Chondrocyte (in vitro differentiated cells): ENCODE measurements around the gene GNAI1. TPM values are rescaled to one million over a fixed set of nuclear protein-coding genes. Genes with fewer than 3 reads are reported as not detected.

Experiments used
- DNase-seq: peaks from one replicate; pipeline ENCODE4 v3.0.0; 2021; ENCODE audit warnings: mixed read lengths, low spot score
- H3K27ac Mint-ChIP-seq: one replicate; pipeline ENCODE4 v1.8.0; 2021; ENCODE audit warnings: mild to moderate bottlenecking, moderate library complexity, mixed read lengths; ENCODE audit not compliant: unreplicated experiment
- H3K27me3 Mint-ChIP-seq: 2 replicates; pipeline ENCODE4 v1.8.0; 2021; ENCODE audit warnings: low read depth, mixed read lengths
- H3K36me3 Mint-ChIP-seq: 2 replicates; pipeline ENCODE4 v1.8.0; 2021; ENCODE audit warnings: low read depth, mixed read lengths
- H3K4me1 Mint-ChIP-seq: 2 replicates; pipeline ENCODE4 v1.8.0; 2021; ENCODE audit warnings: low read depth, mild to moderate bottlenecking, mixed read lengths
- H3K4me3 Mint-ChIP-seq: one replicate; pipeline ENCODE4 v1.8.0; 2021; ENCODE audit warnings: mild to moderate bottlenecking, moderate library complexity, mixed read lengths; ENCODE audit not compliant: unreplicated experiment
- H3K9me3 Mint-ChIP-seq: 2 replicates; pipeline ENCODE4 v1.8.0; 2021; ENCODE audit warnings: low read depth, mixed read lengths
- total RNA-seq: library from RNA; stranded (reverse); gene quantifications from 3 replicates; pipeline ENCODE4 v1.2.1, GENCODE V29; 2021
- TF ChIP-seq, protein P1 (sequence below): fragments of 200-600 bp; sonication (generic); IDR thresholded peaks from 2 replicates; pipeline ENCODE4 v1.5.0; 2021; ENCODE audit warnings: antibody characterized with exemption, mild to moderate bottlenecking, moderate library complexity

GNAI1 gene
- total RNA-seq, 1 donor from 2014 or later: 27.4 TPM

GRCh38 chr7:80186721-80187120 is 52.1 kb downstream of the GNAI1 start:
- DNase-seq: no peak
- Mint-ChIP-seq H3K36me3 (no peaks in the 10 kb centered on the region), H3K4me3 (no peak overlapping the region), H3K27ac (no peak overlapping the region), H3K4me1 (peaks cover 29% of the 10 kb centered on the region), H3K9me3 (no peaks in the 10 kb centered on the region), H3K27me3 (no peaks in the 10 kb centered on the region)
- TF ChIP-seq, protein P1, sequence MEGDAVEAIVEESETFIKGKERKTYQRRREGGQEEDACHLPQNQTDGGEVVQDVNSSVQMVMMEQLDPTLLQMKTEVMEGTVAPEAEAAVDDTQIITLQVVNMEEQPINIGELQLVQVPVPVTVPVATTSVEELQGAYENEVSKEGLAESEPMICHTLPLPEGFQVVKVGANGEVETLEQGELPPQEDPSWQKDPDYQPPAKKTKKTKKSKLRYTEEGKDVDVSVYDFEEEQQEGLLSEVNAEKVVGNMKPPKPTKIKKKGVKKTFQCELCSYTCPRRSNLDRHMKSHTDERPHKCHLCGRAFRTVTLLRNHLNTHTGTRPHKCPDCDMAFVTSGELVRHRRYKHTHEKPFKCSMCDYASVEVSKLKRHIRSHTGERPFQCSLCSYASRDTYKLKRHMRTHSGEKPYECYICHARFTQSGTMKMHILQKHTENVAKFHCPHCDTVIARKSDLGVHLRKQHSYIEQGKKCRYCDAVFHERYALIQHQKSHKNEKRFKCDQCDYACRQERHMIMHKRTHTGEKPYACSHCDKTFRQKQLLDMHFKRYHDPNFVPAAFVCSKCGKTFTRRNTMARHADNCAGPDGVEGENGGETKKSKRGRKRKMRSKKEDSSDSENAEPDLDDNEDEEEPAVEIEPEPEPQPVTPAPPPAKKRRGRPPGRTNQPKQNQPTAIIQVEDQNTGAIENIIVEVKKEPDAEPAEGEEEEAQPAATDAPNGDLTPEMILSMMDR: no peak

GRCh38 chr7:80187279-80187678 is 52.6 kb downstream of the GNAI1 start:
- H3K27ac Mint-ChIP-seq: no peak overlapping the region
- peaks cover 25% of the 10 kb centered on the region for H3K4me1 Mint-ChIP-seq
- H3K27me3 Mint-ChIP-seq: no peaks in the 10 kb centered on the region
- TF ChIP-seq, protein P1: no peak
- H3K4me3 Mint-ChIP-seq: no peak overlapping the region
- no peak for DNase-seq
- H3K36me3 Mint-ChIP-seq: no peaks in the 10 kb centered on the region
- H3K9me3 Mint-ChIP-seq: no peaks in the 10 kb centered on the region

DNA sequence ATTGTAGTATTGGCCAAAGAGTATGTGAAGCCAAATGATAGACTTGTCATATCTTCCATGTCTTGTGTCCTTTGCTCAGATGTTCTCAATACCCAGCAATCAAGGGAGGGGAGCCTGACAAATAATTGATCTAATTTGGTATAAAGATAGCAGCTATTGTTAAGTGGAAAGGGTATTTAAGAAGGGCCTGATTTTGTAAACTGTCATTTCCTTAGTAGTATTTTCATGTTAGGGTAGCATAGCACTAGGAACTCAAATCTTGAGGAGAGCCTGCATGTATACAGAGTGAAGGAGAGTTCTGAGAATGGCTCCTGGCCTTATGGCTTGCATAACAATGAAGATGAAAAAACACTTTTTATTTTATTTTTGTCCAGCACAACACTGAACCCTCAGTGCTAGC is 53.1 kb downstream of the GNAI1 start:
- H3K4me3 Mint-ChIP-seq: no peak overlapping the region
- no peaks in the 10 kb centered on the region for H3K36me3 Mint-ChIP-seq
- H3K4me1 Mint-ChIP-seq: peaks cover 23% of the 10 kb centered on the region
- no peak for DNase-seq
- no peaks in the 10 kb centered on the region for H3K9me3 Mint-ChIP-seq
- TF ChIP-seq, protein P1: no peak
- H3K27me3 Mint-ChIP-seq: no peaks in the 10 kb centered on the region
- H3K27ac Mint-ChIP-seq: peak overlapping the region; percentile 6

GRCh38 chr7:80189638-80190037 is 55.0 kb downstream of the GNAI1 start:
- no peaks in the 10 kb centered on the region for H3K9me3 Mint-ChIP-seq
- TF ChIP-seq, protein P1: no peak
- no peak overlapping the region for H3K27ac Mint-ChIP-seq
- no peaks in the 10 kb centered on the region for H3K36me3 Mint-ChIP-seq
- peaks cover 22% of the 10 kb centered on the region for H3K4me1 Mint-ChIP-seq
- DNase-seq: no peak
- no peak overlapping the region for H3K4me3 Mint-ChIP-seq
- H3K27me3 Mint-ChIP-seq: no peaks in the 10 kb centered on the region

DNA sequence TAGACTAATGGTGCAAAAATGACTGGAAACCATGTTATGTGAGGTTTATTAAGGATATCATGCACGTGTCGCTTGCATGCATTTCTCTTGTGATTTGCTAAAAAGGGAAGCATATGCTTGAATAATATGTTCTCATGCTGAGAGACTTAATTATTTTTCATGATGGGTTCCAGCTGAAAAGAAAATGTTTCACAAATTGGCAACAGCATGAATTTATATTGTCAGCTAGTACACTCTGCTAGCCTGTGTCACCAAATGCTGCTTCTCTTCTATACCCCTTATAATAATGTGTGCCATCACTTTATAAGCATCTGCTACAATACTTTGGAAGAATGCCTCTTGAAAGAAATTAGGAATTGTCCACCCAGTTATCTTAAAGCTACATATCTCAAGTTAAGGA is 63.0 kb downstream of the GNAI1 start:
- Mint-ChIP-seq H3K27me3 (no peaks in the 10 kb centered on the region), H3K27ac (no peak overlapping the region), H3K36me3 (peaks cover 9% of the 10 kb centered on the region), H3K9me3 (no peaks in the 10 kb centered on the region), H3K4me1 (peaks cover 23% of the 10 kb centered on the region), H3K4me3 (no peak overlapping the region)
- no peak for DNase-seq
- TF ChIP-seq, protein P1: no peak
